PC-3 (cell line): Measurements from ENCODE around the gene C9orf43. TPM values are rescaled to one million over a fixed set of nuclear protein-coding genes. Genes with fewer than 3 reads are reported as not detected.

Source experiments
- ATAC-seq: fragments of 200-7000 bp; cut with Tn5 transposase; 2 replicates; pipeline ENCODE4 v1.9.1; 2020; ENCODE audit warnings: mild to moderate bottlenecking, moderate library complexity
- BruUV-seq: library from RNA; stranded (reverse); fragments of 400-500 nt; replicated peaks from 2 replicates; lab custom pipeline; 2021; lab: Mats Ljungman, UMichigan
- CTCF ChIA-PET: fragments of 300-600 bp; sonication (Branson Sonifier 250); formaldehyde crosslinking; loops from one replicate; lab custom pipeline; 2022; ENCODE audit warnings: antibody characterized with exemption; lab: Charles Lee
- POLR2A ChIA-PET: fragments of 300-600 bp; sonication (Branson Sonifier 250); formaldehyde crosslinking; loops from one replicate; lab custom pipeline; 2022; ENCODE audit warnings: antibody characterized with exemption; ENCODE audit not compliant: unreplicated experiment; lab: Charles Lee
- DNase-seq: peaks from one replicate; pipeline ENCODE4 v3.0.0-alpha.2; 2015
- H2AFZ ChIP-seq: fragments of 300-600 bp; sonication (generic); 2 replicates; pipeline ENCODE4 v1.6.0; 2016; ENCODE audit warnings: antibody characterized with exemption, low read length
- H3F3A ChIP-seq: fragments of 300-600 bp; sonication (generic); one replicate; pipeline ENCODE4 v1.6.0; 2017; ENCODE audit warnings: antibody characterized with exemption, low read length, control low read depth, mild to moderate bottlenecking; ENCODE audit not compliant: unreplicated experiment
- H3K27ac ChIP-seq: fragments of 300-600 bp; sonication (generic); 2 replicates; pipeline ENCODE4 v1.5.1; 2016; ENCODE audit warnings: mild to moderate bottlenecking, low read length
- H3K27me3 ChIP-seq: fragments of 300-600 bp; sonication (generic); 2 replicates; pipeline ENCODE4 v1.6.1; 2016; ENCODE audit warnings: low read length, mixed read lengths
- H3K36me3 ChIP-seq: fragments of 300-600 bp; sonication (generic); 2 replicates; pipeline ENCODE4 v1.6.1; 2016; ENCODE audit warnings: low read depth, mixed run types, low read length, mixed read lengths
- H3K4me1 ChIP-seq: fragments of 300-600 bp; sonication (generic); 2 replicates; pipeline ENCODE4 v1.5.1; 2016; ENCODE audit warnings: low read length; ENCODE audit not compliant: insufficient read depth
- H3K4me2 ChIP-seq: fragments of 300-600 bp; sonication (generic); 2 replicates; pipeline ENCODE4 v1.6.0; 2016; ENCODE audit warnings: low read length
- H3K4me3 ChIP-seq: fragments of 300-600 bp; sonication (generic); 2 replicates; pipeline ENCODE4 v1.5.1; 2016; ENCODE audit warnings: mild to moderate bottlenecking, low read length, mixed read lengths
- H3K79me2 ChIP-seq: fragments of 300-600 bp; sonication (generic); 2 replicates; pipeline ENCODE4 v1.6.1; 2017; ENCODE audit warnings: low read length, mixed read lengths
- H3K9ac ChIP-seq: fragments of 300-600 bp; sonication (generic); 2 replicates; pipeline ENCODE4 v1.6.0; 2016; ENCODE audit warnings: mild to moderate bottlenecking, low read length
- H3K9me2 ChIP-seq: fragments of 300-600 bp; sonication (generic); replicated peaks from 2 replicates; pipeline ENCODE4 v1.6.1; 2016; ENCODE audit warnings: mixed run types, low read length, mixed read lengths
- H3K9me3 ChIP-seq: fragments of 300-600 bp; sonication (generic); 2 replicates; pipeline ENCODE4 v1.6.1; 2016; ENCODE audit warnings: low read length, mixed read lengths
- H4K20me1 ChIP-seq: fragments of 300-600 bp; sonication (generic); 2 replicates; pipeline ENCODE4 v1.6.1; 2016; ENCODE audit warnings: low read length, mixed read lengths
- EZH2 ChIP-seq: fragments of 300-600 bp; sonication (generic); IDR thresholded peaks from one replicate; pipeline ENCODE4 v1.6.1; 2017; ENCODE audit warnings: antibody characterized with exemption, mild to moderate bottlenecking, low read length; ENCODE audit not compliant: unreplicated experiment
- EZH2phosphoT487 ChIP-seq: fragments of 300-600 bp; sonication (generic); IDR thresholded peaks from 2 replicates; pipeline ENCODE4 v1.6.1; 2018; ENCODE audit warnings: mild to moderate bottlenecking, antibody characterized with exemption, low read length, borderline replicate concordance
- intact Hi-C: fragments of 100-400 bp; cut with micrococcal nuclease; formaldehyde crosslinking; loops from 2 replicates; pipeline ENCODE4 v1.9.0; 2023
- total RNA-seq: library from RNA; depleted of rRNA; stranded (reverse); fragments of >200 nt; gene quantifications from 2 replicates; pipeline ENCODE4 v1.2.3, GENCODE V29; 2014
- TF ChIP-seq, protein P1 (sequence below): fragments of 300-600 bp; sonication (generic); conservative IDR thresholded peaks from 2 replicates; pipeline ENCODE4 v1.5.1; 2017; ENCODE audit warnings: antibody characterized with exemption, low read depth, mild to moderate bottlenecking, low read length

C9orf43 gene
- total RNA-seq, 1 experiment from 2014 or later, result 0.29 TPM

DNA sequence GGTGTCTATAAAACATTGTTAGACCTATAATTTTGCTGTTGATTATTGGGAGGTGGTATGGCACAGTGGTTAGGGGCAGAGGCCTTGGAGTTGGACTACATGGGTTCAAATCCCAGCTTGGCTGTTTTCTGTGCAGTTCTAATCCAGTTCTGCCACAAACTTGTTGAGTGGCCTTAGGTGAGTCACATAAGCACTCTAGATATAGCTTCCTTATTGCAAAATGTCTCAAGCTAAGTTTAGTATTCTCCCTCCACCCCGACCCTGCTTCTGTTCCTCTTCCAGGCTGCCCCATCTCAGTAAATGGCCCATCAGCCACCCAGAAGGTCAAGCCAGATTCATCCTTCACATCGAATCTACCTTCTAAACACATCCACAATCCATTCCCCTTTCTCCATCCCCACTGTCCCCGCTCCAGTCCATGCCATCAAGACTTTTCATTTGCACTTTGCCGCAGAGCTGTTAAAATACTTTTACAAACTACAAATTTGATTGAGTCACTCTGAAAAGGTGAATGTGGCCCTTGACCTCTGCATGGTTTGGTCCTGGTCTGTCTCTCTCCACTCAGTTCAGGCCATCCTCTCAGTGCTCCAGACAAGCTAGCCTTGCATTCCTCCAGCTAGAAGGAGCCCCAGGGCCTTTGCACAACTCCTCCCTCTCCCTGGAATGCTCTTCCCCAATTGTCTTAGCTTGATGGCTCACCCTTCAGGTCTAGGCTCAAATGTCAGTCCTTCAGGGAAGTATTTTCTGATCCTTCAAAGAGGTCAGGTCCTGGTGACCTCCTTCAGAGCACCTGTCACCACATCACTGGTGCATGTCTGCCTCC lies 23.8 kb upstream of the C9orf43 start:
- Histone ChIP-seq H3K4me1 (peaks cover 8% of the 10 kb centered on the region), H3K9ac (no peak overlapping the region), H3K36me3 (no peaks in the 10 kb centered on the region; the same call in 1 of the 2 replicates), H3K4me2 (no peak overlapping the region), H3K4me3 (no peak overlapping the region), H2AFZ (no peak overlapping the region), H3F3A (no peaks in the 10 kb centered on the region), H4K20me1 (no peaks in the 10 kb centered on the region), H3K79me2 (no peaks in the 10 kb centered on the region), H3K9me3 (no peaks in the 10 kb centered on the region), H3K27ac (no peak overlapping the region), H3K9me2 (no peaks in the 10 kb centered on the region), H3K27me3 (no peaks in the 10 kb centered on the region)
- TSS peak; percentile 54 for BruUV-seq
- TF ChIP-seq EZH2phosphoT487, result no peak
- TF ChIP-seq EZH2, result no peak
- TF ChIP-seq, protein P1, sequence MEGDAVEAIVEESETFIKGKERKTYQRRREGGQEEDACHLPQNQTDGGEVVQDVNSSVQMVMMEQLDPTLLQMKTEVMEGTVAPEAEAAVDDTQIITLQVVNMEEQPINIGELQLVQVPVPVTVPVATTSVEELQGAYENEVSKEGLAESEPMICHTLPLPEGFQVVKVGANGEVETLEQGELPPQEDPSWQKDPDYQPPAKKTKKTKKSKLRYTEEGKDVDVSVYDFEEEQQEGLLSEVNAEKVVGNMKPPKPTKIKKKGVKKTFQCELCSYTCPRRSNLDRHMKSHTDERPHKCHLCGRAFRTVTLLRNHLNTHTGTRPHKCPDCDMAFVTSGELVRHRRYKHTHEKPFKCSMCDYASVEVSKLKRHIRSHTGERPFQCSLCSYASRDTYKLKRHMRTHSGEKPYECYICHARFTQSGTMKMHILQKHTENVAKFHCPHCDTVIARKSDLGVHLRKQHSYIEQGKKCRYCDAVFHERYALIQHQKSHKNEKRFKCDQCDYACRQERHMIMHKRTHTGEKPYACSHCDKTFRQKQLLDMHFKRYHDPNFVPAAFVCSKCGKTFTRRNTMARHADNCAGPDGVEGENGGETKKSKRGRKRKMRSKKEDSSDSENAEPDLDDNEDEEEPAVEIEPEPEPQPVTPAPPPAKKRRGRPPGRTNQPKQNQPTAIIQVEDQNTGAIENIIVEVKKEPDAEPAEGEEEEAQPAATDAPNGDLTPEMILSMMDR, result no peak
- intact Hi-C loops, result no loop called here
- DNase-seq (no peak), ATAC-seq (no peak)
- ChIA-PET CTCF (no interaction called here), POLR2A (no interaction called here)

DNA sequence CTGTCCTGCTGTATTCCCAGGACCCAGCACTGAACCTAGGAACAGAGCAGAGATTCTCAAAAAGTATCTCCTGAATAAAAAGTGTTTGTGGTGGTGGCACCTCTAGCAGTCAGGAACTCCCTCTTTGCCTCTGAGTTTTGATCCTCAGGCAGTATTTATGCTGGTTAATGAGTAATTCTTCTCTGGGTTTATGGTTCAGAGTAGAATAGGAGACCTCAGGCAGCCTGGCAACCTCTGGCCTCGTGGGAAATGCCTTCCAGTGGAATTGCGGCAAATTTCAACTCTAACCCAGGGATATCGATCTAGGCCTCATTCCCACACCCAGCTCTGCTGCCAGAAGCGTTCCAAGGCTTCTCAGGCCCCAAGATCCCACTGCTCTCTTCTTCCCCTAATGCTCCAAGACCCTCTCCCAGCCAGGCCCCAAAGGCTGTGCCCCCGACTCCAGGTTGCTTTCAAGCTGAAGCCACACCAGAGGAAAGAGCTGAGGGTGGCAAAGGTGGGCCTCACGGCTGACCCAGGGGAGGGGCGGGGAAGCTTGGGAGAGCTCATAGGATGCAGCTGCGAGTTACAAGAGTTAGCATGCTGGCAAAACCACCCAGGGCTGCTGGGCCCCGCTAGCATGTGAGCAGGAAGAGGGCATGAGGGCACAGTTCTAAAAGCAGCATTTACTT lies 22.9 kb upstream of the C9orf43 start:
- ATAC-seq (no peak), DNase-seq (no peak)
- no TSS peak for BruUV-seq
- ChIA-PET POLR2A (no interaction called here), CTCF (no interaction called here)
- no peaks in the 10 kb centered on the region for H3K27me3 ChIP-seq
- H3F3A ChIP-seq, result no peaks in the 10 kb centered on the region
- no peaks in the 10 kb centered on the region for H3K9me2 ChIP-seq
- H3K4me3 ChIP-seq, result no peak overlapping the region
- TF ChIP-seq, protein P1, result no peak
- TF ChIP-seq EZH2, result no peak
- TF ChIP-seq EZH2phosphoT487, result no peak
- no peaks in the 10 kb centered on the region for H4K20me1 ChIP-seq
- H2AFZ ChIP-seq, result no peak overlapping the region
- intact Hi-C loops, result no loop called here
- no peaks in the 10 kb centered on the region; the same call in 1 of the 2 replicates for H3K36me3 ChIP-seq
- H3K9ac ChIP-seq, result no peak overlapping the region
- H3K4me2 ChIP-seq, result no peak overlapping the region
- no peak overlapping the region for H3K27ac ChIP-seq
- H3K79me2 ChIP-seq, result no peaks in the 10 kb centered on the region
- H3K9me3 ChIP-seq, result no peaks in the 10 kb centered on the region
- H3K4me1 ChIP-seq, result no peaks in the 10 kb centered on the region

DNA sequence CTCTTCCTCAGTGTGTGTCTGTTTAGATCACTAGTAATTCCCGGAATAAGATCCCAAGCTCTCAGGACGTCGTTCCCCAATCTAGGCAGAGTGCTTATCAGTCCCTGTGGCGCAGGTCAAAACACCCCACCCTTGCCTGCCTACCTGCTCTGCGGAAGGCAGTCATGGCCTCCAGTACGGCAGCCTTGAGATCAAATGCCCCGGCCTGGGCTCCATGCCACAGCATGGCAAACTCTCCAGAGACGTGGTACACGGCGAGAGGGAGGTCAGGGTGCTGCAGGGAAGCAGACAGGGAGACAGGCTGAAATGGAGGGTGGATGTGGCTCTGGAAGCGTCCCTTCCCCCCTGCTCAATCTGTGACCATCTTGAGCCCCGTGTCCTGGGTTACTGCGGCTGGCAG lies 21.7 kb upstream of the C9orf43 start:
- no peaks in the 10 kb centered on the region for H4K20me1 ChIP-seq
- CTCF ChIA-PET, result no interaction called here
- POLR2A ChIA-PET, result no interaction called here
- ATAC-seq (no peak), DNase-seq (no peak)
- no peaks in the 10 kb centered on the region for H3K4me1 ChIP-seq
- intact Hi-C loops, result no loop called here
- no peaks in the 10 kb centered on the region for H3K9me3 ChIP-seq
- no peak overlapping the region for H3K27ac ChIP-seq
- H3K27me3 ChIP-seq, result no peaks in the 10 kb centered on the region
- H3K36me3 ChIP-seq, result no peaks in the 10 kb centered on the region; the same call in 1 of the 2 replicates
- H3K9ac ChIP-seq, result no peak overlapping the region
- H3K4me2 ChIP-seq, result no peak overlapping the region
- no peak for TF ChIP-seq EZH2phosphoT487
- TF ChIP-seq EZH2, result no peak
- TF ChIP-seq, protein P1, result no peak
- H3K9me2 ChIP-seq, result no peaks in the 10 kb centered on the region
- no peaks in the 10 kb centered on the region for H3K79me2 ChIP-seq
- BruUV-seq, result no TSS peak
- no peaks in the 10 kb centered on the region for H3F3A ChIP-seq
- H3K4me3 ChIP-seq, result no peak overlapping the region
- no peak overlapping the region for H2AFZ ChIP-seq
